Vagina (tissue), 2 donors: ENCODE measurements around the gene MMP2. TPM values are rescaled to one million over a fixed set of nuclear protein-coding genes. Genes with fewer than 3 reads are reported as not detected.

Experiments used
- DNase-seq, 2 donors: peaks; one replicate each; pipeline ENCODE4 v3.0.0-alpha.2; 2017; ENCODE audit errors: extremely low spot score in 2 of 2
- H3K27ac ChIP-seq: fragments of 200-600 bp; sonication (generic); one replicate; pipeline ENCODE4 v1.5.1; 2019
- H3K27me3 ChIP-seq: fragments of 200-600 bp; sonication (generic); one replicate; pipeline ENCODE4 v1.5.1; 2019
- H3K36me3 ChIP-seq, 2 donors: fragments of 200-600 bp; sonication (generic); one replicate each; pipeline ENCODE4 v1.5.1; 2017 to 2019
- H3K4me1 ChIP-seq: fragments of 200-600 bp; sonication (generic); one replicate; pipeline ENCODE4 v1.5.1; 2019
- H3K4me3 ChIP-seq, 2 donors: fragments of 200-600 bp; sonication (generic); 1 replicate in 1 of 2; 2 replicates in 1 of 2; pipeline ENCODE4 v1.5.1; 2016 to 2019
- H3K9me3 ChIP-seq: fragments of 200-600 bp; sonication (generic); one replicate; pipeline ENCODE4 v1.5.1; 2019
- POLR2A ChIP-seq, 2 donors: fragments of 450-650 bp; IDR thresholded peaks; one replicate each; pipeline ENCODE4 v1.6.1; 2017; ENCODE audit warnings: antibody characterized with exemption in 2 of 2, mild to moderate bottlenecking in 2 of 2, moderate library complexity in 2 of 2
- POLR2AphosphoS5 ChIP-seq, 2 donors: sonication (generic); formaldehyde crosslinking; IDR thresholded peaks; one replicate each; pipeline ENCODE4 v1.9.0; 2017; ENCODE audit warnings: antibody characterized with exemption in 2 of 2, mild to moderate bottlenecking in 2 of 2, low read depth in 1 of 2; ENCODE audit not compliant: insufficient read depth in 1 of 2
- intact Hi-C: fragments of 100-400 bp; cut with DNase I; formaldehyde crosslinking; loops from one replicate; pipeline ENCODE4 v1.15.1; 2023
- total RNA-seq: library from RNA; depleted of rRNA; stranded (reverse); fragments of >200 nt; gene quantifications from one replicate; pipeline ENCODE4 v1.2.3, GENCODE V29; 2016
- TF ChIP-seq, protein P1 (sequence below), 3 experiments: fragments of 450-650 bp in 2 of 3; fragments of 200-600 bp in 1 of 3; sonication (generic) in 1 of 3; IDR thresholded peaks; one replicate each; pipeline ENCODE4 v1.5.1; 2017 to 2019; ENCODE audit warnings: antibody characterized with exemption in 3 of 3, mild to moderate bottlenecking in 2 of 3, moderate library complexity in 2 of 3

The MMP2 gene
- total RNA-seq, 1 donor from 2014 or later = 296 TPM

DNA sequence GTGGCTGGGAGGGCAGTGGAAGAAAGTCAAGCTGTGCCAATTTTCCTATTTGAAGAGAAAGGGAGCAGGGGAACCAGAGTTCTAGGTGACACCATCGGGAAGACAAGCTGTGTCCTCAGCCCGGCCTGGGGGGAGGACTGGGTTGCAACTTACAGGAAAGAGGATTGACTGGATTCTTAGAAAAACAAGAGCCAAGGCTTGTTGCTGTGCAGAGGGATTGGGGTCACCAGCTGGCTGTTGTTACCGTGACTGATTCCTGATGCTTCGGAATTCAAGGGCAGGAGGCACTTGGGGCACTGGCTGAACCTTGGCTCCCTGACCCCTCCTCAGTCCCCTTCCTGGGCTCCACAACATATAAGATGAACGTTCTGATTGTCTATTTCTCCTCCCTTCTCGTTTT lies 16.8 kb upstream of the MMP2 start:
- intact Hi-C loops = loop anchor here (10.0 kb wide), 1 partner anchor 383 kb away; no protein-coding TSS in a partner anchor
- no peak for TF ChIP-seq POLR2A (IDR thresholded peaks at IDR 0.05)
- TF ChIP-seq, protein P1, sequence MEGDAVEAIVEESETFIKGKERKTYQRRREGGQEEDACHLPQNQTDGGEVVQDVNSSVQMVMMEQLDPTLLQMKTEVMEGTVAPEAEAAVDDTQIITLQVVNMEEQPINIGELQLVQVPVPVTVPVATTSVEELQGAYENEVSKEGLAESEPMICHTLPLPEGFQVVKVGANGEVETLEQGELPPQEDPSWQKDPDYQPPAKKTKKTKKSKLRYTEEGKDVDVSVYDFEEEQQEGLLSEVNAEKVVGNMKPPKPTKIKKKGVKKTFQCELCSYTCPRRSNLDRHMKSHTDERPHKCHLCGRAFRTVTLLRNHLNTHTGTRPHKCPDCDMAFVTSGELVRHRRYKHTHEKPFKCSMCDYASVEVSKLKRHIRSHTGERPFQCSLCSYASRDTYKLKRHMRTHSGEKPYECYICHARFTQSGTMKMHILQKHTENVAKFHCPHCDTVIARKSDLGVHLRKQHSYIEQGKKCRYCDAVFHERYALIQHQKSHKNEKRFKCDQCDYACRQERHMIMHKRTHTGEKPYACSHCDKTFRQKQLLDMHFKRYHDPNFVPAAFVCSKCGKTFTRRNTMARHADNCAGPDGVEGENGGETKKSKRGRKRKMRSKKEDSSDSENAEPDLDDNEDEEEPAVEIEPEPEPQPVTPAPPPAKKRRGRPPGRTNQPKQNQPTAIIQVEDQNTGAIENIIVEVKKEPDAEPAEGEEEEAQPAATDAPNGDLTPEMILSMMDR (IDR thresholded peaks at IDR 0.05) = no peak
- no peak for TF ChIP-seq POLR2AphosphoS5 (IDR thresholded peaks at IDR 0.05; ENCODE audit: insufficient read depth in 1 of 2, low read depth in 1 of 2)
- H3K36me3 ChIP-seq = no peaks in the 10 kb centered on the region
- no peak for DNase-seq
- H3K9me3 ChIP-seq = no peaks in the 10 kb centered on the region
- H3K27ac ChIP-seq = no peak overlapping the region
- no peaks in the 10 kb centered on the region for H3K4me1 ChIP-seq
- H3K27me3 ChIP-seq = no peaks in the 10 kb centered on the region
- H3K4me3 ChIP-seq = no peak overlapping the region

DNA sequence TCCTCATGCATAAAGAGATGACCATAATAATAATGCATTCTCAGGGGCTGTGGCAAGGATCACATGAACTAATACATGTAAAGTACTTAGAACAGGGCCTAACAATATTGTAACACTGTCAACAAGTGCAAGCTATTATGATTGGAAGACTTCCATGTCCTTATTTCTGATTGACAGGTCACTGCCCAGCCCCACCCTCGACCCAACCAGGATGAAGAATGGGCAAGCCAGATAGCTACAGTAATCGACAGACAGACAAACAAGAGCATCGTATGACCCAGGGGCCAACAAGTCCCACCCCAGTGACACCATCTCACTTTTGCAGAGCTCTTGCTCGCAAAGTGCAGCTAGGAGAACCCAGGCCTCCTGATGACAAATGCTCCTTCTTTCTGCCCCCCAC lies 14.6 kb upstream of the MMP2 start:
- Histone ChIP-seq H3K36me3 (no peaks in the 10 kb centered on the region), H3K4me3 (no peak overlapping the region), H3K9me3 (no peaks in the 10 kb centered on the region), H3K27me3 (no peaks in the 10 kb centered on the region), H3K27ac (no peak overlapping the region), H3K4me1 (no peaks in the 10 kb centered on the region)
- no peak for DNase-seq
- TF ChIP-seq, protein P1 (IDR thresholded peaks at IDR 0.05) = no peak
- TF ChIP-seq POLR2AphosphoS5 (IDR thresholded peaks at IDR 0.05; ENCODE audit: insufficient read depth in 1 of 2, low read depth in 1 of 2) (no peak), POLR2A (IDR thresholded peaks at IDR 0.05) (no peak)
- intact Hi-C loops = loop anchor here (2.0 to 10.0 kb wide), 2 partner anchors 78 to 380 kb away; no protein-coding TSS in a partner anchor

DNA sequence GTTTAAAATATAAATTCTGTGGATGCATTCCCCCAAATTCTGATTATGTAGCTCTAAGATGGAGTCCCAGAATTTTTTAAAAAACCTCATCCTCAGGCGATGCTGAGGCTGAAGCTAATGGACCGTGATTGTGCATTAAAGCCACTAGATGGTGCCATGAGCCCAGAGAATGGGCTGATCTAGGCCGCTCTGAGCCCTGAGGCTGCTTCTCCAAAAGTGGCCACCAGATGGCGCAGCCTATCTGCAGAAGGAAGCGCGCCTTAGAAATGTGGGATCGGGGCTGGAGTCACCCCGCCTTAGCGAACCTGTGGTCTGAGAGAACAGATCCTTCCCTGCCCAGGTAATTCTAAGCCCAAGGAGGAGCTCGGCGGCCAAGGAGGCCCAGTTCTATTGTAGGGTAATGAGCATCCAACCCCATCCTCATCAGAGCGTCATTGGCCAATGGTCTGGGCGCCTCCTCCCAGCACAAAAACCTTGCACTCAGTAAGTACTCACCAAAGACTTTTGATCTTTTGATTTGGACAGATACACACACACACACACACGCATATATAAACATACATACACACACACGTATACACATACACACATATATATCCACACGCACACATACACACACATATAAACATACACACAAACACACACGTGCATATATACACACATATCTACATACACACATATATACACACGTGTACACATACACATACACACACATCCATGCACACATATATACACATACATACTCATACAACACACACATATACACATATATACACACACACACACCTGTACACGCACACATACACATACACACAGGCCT lies 13.7 kb upstream of the MMP2 start:
- no peaks in the 10 kb centered on the region for H3K9me3 ChIP-seq
- H3K4me3 ChIP-seq = no peak overlapping the region
- DNase-seq = no peak
- TF ChIP-seq, protein P1 (IDR thresholded peaks at IDR 0.05) = peak; percentile 99 to 100 (median 100)
- no peak for TF ChIP-seq POLR2A (IDR thresholded peaks at IDR 0.05)
- peak in 1 of 2 donors; percentile 60 for TF ChIP-seq POLR2AphosphoS5 (IDR thresholded peaks at IDR 0.05; ENCODE audit: insufficient read depth in 1 of 2, low read depth in 1 of 2)
- peaks cover 2% of the 10 kb centered on the region for H3K4me1 ChIP-seq
- no peak overlapping the region for H3K27ac ChIP-seq
- H3K36me3 ChIP-seq = no peaks in the 10 kb centered on the region
- intact Hi-C loops = loop anchor here (2.0 to 10.0 kb wide), 3 partner anchors 78 to 380 kb away; no protein-coding TSS in a partner anchor
- no peaks in the 10 kb centered on the region for H3K27me3 ChIP-seq

DNA sequence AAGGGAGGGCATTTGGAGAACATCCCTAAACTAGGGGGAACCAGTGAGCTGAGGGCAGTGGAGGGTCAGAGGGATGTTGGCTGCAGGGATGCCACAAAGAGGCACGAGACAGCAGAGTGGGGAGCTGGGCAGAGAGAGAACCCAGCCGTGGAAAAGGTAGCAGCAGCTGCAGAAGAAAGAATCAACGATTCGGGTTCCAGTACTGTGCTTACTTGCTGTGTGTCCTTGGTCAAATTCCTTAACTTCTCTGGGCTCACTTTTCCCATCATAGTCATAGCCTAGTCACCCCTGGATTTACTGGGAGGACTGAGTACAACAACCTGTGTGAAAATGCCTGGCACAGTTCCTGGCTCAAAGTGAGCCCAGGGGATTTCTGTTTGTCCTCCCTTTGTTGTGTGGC lies 12.8 kb upstream of the MMP2 start:
- DNase-seq = no peak
- TF ChIP-seq, protein P1 (IDR thresholded peaks at IDR 0.05) = no peak
- no peak for TF ChIP-seq POLR2A (IDR thresholded peaks at IDR 0.05)
- no peak for TF ChIP-seq POLR2AphosphoS5 (IDR thresholded peaks at IDR 0.05; ENCODE audit: insufficient read depth in 1 of 2, low read depth in 1 of 2)
- no peak overlapping the region for H3K27ac ChIP-seq
- peaks cover 12% of the 10 kb centered on the region for H3K4me1 ChIP-seq
- H3K9me3 ChIP-seq = no peaks in the 10 kb centered on the region
- H3K36me3 ChIP-seq = no peaks in the 10 kb centered on the region
- no peaks in the 10 kb centered on the region for H3K27me3 ChIP-seq
- intact Hi-C loops = loop anchor here (5.0 to 10.0 kb wide), 2 partner anchors 236 to 379 kb away; no protein-coding TSS in a partner anchor
- no peak overlapping the region for H3K4me3 ChIP-seq

DNA sequence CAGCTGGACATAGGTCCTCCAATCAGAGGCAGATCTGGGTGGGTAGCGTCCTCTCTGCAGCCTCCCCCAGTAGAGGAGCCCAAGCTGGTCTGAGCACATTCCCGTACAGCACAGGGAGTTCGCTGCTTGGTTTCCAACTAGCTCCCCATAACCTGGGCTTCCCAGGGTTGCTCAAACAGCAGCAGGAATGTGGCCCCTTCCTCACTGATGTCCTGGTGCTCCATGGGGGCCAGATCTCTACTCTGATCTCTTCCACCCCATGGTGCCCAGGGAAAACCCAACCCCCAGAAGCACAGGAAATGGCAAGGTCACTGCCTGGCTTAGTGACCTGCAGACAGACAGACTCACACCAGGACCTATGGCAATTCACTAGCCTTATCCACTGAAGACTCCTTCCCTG lies 11.1 kb upstream of the MMP2 start:
- no peak for DNase-seq
- H3K36me3 ChIP-seq = no peaks in the 10 kb centered on the region
- TF ChIP-seq, protein P1 (IDR thresholded peaks at IDR 0.05) = no peak
- TF ChIP-seq POLR2AphosphoS5 (IDR thresholded peaks at IDR 0.05; ENCODE audit: insufficient read depth in 1 of 2, low read depth in 1 of 2) (no peak), POLR2A (IDR thresholded peaks at IDR 0.05) (no peak)
- intact Hi-C loops = loop anchor here (5.0 to 10.0 kb wide), 2 partner anchors 234 to 377 kb away; no protein-coding TSS in a partner anchor
- H3K4me3 ChIP-seq = no peak overlapping the region
- H3K27me3 ChIP-seq = no peaks in the 10 kb centered on the region
- H3K9me3 ChIP-seq = no peaks in the 10 kb centered on the region
- H3K4me1 ChIP-seq = peaks cover 23% of the 10 kb centered on the region
- no peak overlapping the region for H3K27ac ChIP-seq
